HG03135 (cell line): ENCODE results near the gene DNAH11.
A peak's percentile ranks its signal among the peaks of the same experiment; 100 is the strongest.
"Not testable (repeated sequence)": the region's sequence is repeated elsewhere in the genome, so short reads cannot be mapped to it uniquely, and the experiment has no call there.

Experiments
- ATAC-seq: cut with Tn5 transposase; IDR thresholded peaks from one replicate; pipeline ENCODE4 v1.9.1; 2021; ENCODE audit warnings: mild to moderate bottlenecking, moderate library complexity; ENCODE audit not compliant: unreplicated experiment

Gene DNAH11

GRCh38 chr7:21707566-21707965 is 164.7 kb downstream of the DNAH11 start:
- ATAC-seq: no peak

GRCh38 chr7:21708096-21708495 is 165.3 kb downstream of the DNAH11 start:
- ATAC-seq: no peak

- no peak for ATAC-seq
Measured at GRCh38 chr7:21717323-21717722, 174.5 kb downstream of the DNAH11 start.

- no peak for ATAC-seq
Measured at GRCh38 chr7:21718391-21718790, 175.6 kb downstream of the DNAH11 start.

GRCh38 chr7:21719846-21720245 is 177.0 kb downstream of the DNAH11 start:
- no peak for ATAC-seq

GRCh38 chr7:21722371-21722770 is 179.5 kb downstream of the DNAH11 start:
- no peak for ATAC-seq

GRCh38 chr7:21724562-21724961 is 181.7 kb downstream of the DNAH11 start:
- no peak for ATAC-seq

- ATAC-seq: no peak
Measured at GRCh38 chr7:21730399-21730798, 187.6 kb downstream of the DNAH11 start.

- no peak for ATAC-seq
Measured at GRCh38 chr7:21731977-21732376, 189.1 kb downstream of the DNAH11 start.

GRCh38 chr7:21732956-21733355 is 190.1 kb downstream of the DNAH11 start:
- ATAC-seq: not testable (repeated sequence)

- no peak for ATAC-seq
Measured at GRCh38 chr7:21733837-21734236, 191.0 kb downstream of the DNAH11 start.

- ATAC-seq: no peak
Measured at GRCh38 chr7:21743493-21743892, 200.7 kb downstream of the DNAH11 start.

- ATAC-seq: no peak
Measured at GRCh38 chr7:21746949-21747348, 204.1 kb downstream of the DNAH11 start.

GRCh38 chr7:21747806-21748205 is 205.0 kb downstream of the DNAH11 start:
- ATAC-seq: no peak

- no peak for ATAC-seq
Measured at GRCh38 chr7:21749378-21749777, 206.5 kb downstream of the DNAH11 start.

- no peak for ATAC-seq
Measured at GRCh38 chr7:21753071-21753470, 210.2 kb downstream of the DNAH11 start.

- no peak for ATAC-seq
Measured at GRCh38 chr7:21754963-21755362, 212.1 kb downstream of the DNAH11 start.

GRCh38 chr7:21757537-21758282 is 214.9 kb downstream of the DNAH11 start:
- ATAC-seq: no peak

- ATAC-seq: no peak
Measured at GRCh38 chr7:21758286-21758685, 215.4 kb downstream of the DNAH11 start.

GRCh38 chr7:21762469-21762868 is 219.6 kb downstream of the DNAH11 start:
- ATAC-seq: no peak

- ATAC-seq: no peak
Measured at GRCh38 chr7:21763818-21764217, 221.0 kb downstream of the DNAH11 start.

GRCh38 chr7:21766218-21766617 is 223.4 kb downstream of the DNAH11 start:
- no peak for ATAC-seq

- ATAC-seq: peak; percentile 76
Measured at GRCh38 chr7:21767300-21767900, 224.6 kb downstream of the DNAH11 start.
